Left ventricle myocardium inferior (tissue), 1 donor: Measurements from ENCODE around the gene ZNF415. TPM values are rescaled to one million over a fixed set of nuclear protein-coding genes. Genes with fewer than 3 reads are reported as not detected.

Experiments
- DNase-seq: peaks from one replicate; pipeline ENCODE4 v3.0.0-alpha.2; 2020
- H3K27ac ChIP-seq: fragments of 200-600 bp; replicated peaks from 2 replicates; pipeline ENCODE4 v1.8.0; 2021
- H3K27me3 ChIP-seq: fragments of 200-600 bp; 2 replicates; pipeline ENCODE4 v1.8.0; 2021; ENCODE audit warnings: low read depth
- H3K36me3 ChIP-seq: fragments of 200-600 bp; 2 replicates; pipeline ENCODE4 v1.8.0; 2021
- H3K4me1 ChIP-seq: fragments of 200-600 bp; 2 replicates; pipeline ENCODE4 v1.8.0; 2021
- H3K4me3 ChIP-seq: fragments of 200-600 bp; 2 replicates; pipeline ENCODE4 v1.8.0; 2021; ENCODE audit warnings: mild to moderate bottlenecking, moderate library complexity
- H3K9me3 ChIP-seq: fragments of 200-600 bp; replicated peaks from 2 replicates; pipeline ENCODE4 v1.8.0; 2021
- intact Hi-C: fragments of 100-400 bp; cut with micrococcal nuclease; formaldehyde crosslinking; loops from one replicate; pipeline ENCODE4 v1.11.0; 2022
- total RNA-seq: library from RNA; stranded (reverse); fragmentation: NEBNext Ultra II Directional; extraction: Animal tissue kit (Norgen Biotek cat#: 25700); gene quantifications from one replicate; pipeline ENCODE4 v1.2.1, GENCODE V29; 2021
- TF ChIP-seq, protein P1 (sequence below): fragments of 200-600 bp; IDR thresholded peaks from 2 replicates; pipeline ENCODE4 v1.8.0; 2021; ENCODE audit warnings: antibody characterized with exemption, mild to moderate bottlenecking, borderline replicate concordance
- donor health status: DM: no; HTN: yes; CAD: no; lungs with severe emphysema.

ZNF415 gene
- total RNA-seq, 1 donor from 2014 or later: 21.0 TPM

DNA sequence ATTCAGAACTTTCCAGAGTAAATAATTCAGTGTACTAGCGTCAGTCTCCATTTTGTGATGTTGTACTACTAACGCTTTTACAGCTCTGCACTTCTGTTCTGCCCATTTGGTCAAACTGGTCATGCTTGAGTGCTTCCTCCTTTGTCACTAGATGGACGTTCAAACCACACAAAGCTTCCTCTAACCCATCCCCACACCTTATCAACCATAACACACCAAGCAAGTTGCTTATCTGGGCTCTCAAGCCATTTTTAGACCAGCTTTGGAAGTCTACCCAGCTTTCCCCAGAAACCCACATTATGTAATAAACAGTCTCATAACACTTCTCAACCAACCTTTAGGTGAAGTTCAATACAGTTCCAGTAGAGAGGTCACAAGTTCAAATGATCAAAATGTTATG lies 28.4 kb upstream of the ZNF415 start:
- Histone ChIP-seq H3K27ac (no peak overlapping the region), H3K27me3 (no peaks in the 10 kb centered on the region), H3K4me1 (peaks cover 20% of the 10 kb centered on the region), H3K36me3 (peaks cover 20% of the 10 kb centered on the region), H3K9me3 (peaks cover 53% of the 10 kb centered on the region), H3K4me3 (no peak overlapping the region)
- no peak for DNase-seq
- TF ChIP-seq, protein P1, sequence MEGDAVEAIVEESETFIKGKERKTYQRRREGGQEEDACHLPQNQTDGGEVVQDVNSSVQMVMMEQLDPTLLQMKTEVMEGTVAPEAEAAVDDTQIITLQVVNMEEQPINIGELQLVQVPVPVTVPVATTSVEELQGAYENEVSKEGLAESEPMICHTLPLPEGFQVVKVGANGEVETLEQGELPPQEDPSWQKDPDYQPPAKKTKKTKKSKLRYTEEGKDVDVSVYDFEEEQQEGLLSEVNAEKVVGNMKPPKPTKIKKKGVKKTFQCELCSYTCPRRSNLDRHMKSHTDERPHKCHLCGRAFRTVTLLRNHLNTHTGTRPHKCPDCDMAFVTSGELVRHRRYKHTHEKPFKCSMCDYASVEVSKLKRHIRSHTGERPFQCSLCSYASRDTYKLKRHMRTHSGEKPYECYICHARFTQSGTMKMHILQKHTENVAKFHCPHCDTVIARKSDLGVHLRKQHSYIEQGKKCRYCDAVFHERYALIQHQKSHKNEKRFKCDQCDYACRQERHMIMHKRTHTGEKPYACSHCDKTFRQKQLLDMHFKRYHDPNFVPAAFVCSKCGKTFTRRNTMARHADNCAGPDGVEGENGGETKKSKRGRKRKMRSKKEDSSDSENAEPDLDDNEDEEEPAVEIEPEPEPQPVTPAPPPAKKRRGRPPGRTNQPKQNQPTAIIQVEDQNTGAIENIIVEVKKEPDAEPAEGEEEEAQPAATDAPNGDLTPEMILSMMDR: no peak
- intact Hi-C loops: no loop called here

DNA sequence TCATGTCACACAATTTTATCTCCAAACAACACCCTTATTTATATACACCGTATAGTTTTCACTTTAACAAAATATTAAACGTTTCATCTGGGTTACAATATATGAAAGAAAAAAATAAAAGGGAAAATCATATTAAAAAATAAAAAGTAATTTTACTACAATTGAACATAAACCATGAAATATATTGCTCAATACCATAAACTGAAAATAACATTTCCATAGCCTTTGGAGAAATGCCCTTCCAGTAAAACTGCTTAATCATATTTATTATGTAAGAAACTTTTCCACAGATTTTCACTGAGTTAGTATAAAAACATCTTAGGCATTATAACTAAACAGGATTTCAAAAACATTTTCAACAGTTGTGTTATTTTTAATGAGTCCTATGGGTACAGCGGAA lies 27.6 kb upstream of the ZNF415 start:
- Histone ChIP-seq H3K4me3 (no peak overlapping the region), H3K27ac (no peak overlapping the region), H3K4me1 (peaks cover 20% of the 10 kb centered on the region), H3K36me3 (peaks cover 13% of the 10 kb centered on the region), H3K9me3 (peaks cover 46% of the 10 kb centered on the region), H3K27me3 (no peaks in the 10 kb centered on the region)
- TF ChIP-seq, protein P1: no peak
- no peak for DNase-seq
- intact Hi-C loops: no loop called here

DNA sequence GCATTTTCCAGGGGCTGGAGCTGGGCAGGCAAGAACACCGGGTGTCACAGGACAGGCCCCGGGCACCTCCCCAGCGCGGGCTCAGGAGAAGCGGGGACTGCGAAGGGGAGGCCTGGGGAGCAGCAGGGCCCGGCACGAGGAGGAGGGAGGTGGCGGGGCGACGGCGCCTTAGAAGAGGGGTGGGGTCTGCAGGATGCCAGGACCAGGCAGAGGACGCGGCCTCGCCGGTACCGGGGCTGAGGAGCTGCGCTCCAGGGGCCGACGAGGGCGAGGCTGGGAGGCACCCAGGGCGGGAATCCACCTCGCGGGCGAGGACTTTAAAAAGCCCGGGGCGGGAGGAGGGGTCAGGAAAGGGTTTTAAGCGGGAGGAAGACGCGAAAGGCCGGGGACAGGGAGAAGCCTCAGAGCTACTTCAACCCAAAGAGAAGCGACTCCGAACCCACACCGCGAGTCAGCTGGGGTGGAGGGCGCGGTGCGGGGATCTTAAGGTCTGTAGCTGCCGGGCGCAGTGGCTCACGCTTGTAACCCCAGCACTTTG lies 25.5 kb upstream of the ZNF415 start:
- peaks cover 16% of the 10 kb centered on the region for H3K36me3 ChIP-seq
- H3K9me3 ChIP-seq: peaks cover 31% of the 10 kb centered on the region
- H3K27me3 ChIP-seq: no peaks in the 10 kb centered on the region
- intact Hi-C loops: loop anchor here (10.0 kb wide), 1 partner anchor 83 kb away; no protein-coding TSS in a partner anchor
- TF ChIP-seq, protein P1: no peak
- H3K4me3 ChIP-seq: peak overlapping the region; percentile 86
- peaks cover 20% of the 10 kb centered on the region for H3K4me1 ChIP-seq
- peak; percentile 32 for DNase-seq
- peak overlapping the region; percentile 86 for H3K27ac ChIP-seq

DNA sequence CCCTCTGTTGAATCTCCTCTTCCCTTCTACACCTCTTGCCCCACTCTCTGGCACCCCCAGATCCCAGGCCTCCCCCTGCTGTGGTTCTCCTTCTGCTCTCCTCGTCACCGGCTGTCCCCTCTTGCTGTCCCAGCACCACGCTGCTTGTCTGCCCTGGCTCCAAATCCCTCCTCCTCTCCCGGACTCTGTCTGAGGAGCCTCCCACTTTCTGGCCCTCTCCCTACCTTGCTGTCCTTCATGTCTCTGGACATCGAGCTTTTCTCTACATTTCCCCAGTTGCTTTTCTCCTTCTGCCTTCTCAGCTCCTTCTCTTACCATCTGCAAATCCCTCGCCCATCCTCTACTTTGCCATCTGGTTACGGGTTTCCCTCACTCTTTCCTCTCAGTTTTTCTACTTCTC lies 24.9 kb upstream of the ZNF415 start:
- H3K27ac ChIP-seq: peak overlapping the region; percentile 86
- no peak for DNase-seq
- peaks cover 20% of the 10 kb centered on the region for H3K4me1 ChIP-seq
- no peaks in the 10 kb centered on the region for H3K27me3 ChIP-seq
- intact Hi-C loops: loop anchor here (10.0 kb wide), 1 partner anchor 83 kb away; no protein-coding TSS in a partner anchor
- H3K4me3 ChIP-seq: peak overlapping the region; percentile 86
- TF ChIP-seq, protein P1: no peak
- H3K36me3 ChIP-seq: peaks cover 22% of the 10 kb centered on the region
- H3K9me3 ChIP-seq: peaks cover 29% of the 10 kb centered on the region

DNA sequence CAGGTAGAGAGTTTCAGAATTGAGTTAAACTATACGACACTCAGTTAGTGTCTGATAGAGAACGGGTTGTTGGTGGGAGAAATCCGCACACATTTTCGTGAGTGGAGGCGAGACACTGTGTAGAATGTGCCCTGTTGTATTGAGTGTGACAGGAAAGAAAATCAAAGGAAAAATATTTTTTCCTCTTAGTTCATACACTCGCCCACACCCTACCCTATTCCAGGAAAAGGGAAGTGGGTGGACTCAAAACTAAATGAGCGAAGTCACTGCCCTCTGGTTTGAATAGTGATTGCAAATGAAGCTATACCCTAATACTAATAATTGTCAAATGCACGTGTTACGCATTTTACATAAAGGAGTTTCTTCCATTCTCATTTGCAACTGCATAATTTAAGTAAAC lies 24.1 kb upstream of the ZNF415 start:
- DNase-seq: no peak
- peaks cover 20% of the 10 kb centered on the region for H3K4me1 ChIP-seq
- H3K4me3 ChIP-seq: peak overlapping the region; percentile 86
- peak overlapping the region; percentile 86 for H3K27ac ChIP-seq
- intact Hi-C loops: loop anchor here (10.0 kb wide), 1 partner anchor 82 kb away; no protein-coding TSS in a partner anchor
- H3K9me3 ChIP-seq: peaks cover 28% of the 10 kb centered on the region
- TF ChIP-seq, protein P1: no peak
- H3K27me3 ChIP-seq: no peaks in the 10 kb centered on the region
- H3K36me3 ChIP-seq: peaks cover 30% of the 10 kb centered on the region
